ENCODE results near the gene EXOSC2. TPM values are rescaled to one million over a fixed set of nuclear protein-coding genes. Genes with fewer than 3 reads are reported as not detected.

EXOSC2 gene
- polyA plus RNA-seq, 1 donor from 2014 or later = 36.3 TPM

GRCh38 chr9:130668659-130669058, 24.9 kb upstream of the EXOSC2 start:
- Histone ChIP-seq H4K20me1 (ENCODE audit: insufficient read depth) (no peaks in the 10 kb centered on the region), H3K27ac (ENCODE audit: low read length) (no peak overlapping the region), H3K4me3 (ENCODE audit: low read length) (no peak overlapping the region), H3K4me2 (ENCODE audit: low read length) (no peak overlapping the region), H3K36me3 (ENCODE audit: insufficient read depth, low read length) (no peaks in the 10 kb centered on the region), H3F3A (ENCODE audit: insufficient read depth, low read length, poor library complexity, severe bottlenecking) (no peaks in the 10 kb centered on the region), H3K27me3 (ENCODE audit: insufficient read depth, low read depth, low read length) (peaks cover 47% of the 10 kb centered on the region), H2AFZ (ENCODE audit: low read depth, low read length) (no peak overlapping the region), H3K9me3 (ENCODE audit: low read length) (no peaks in the 10 kb centered on the region), H3K9ac (ENCODE audit: low read length) (no peak overlapping the region), H3K9me2 (ENCODE audit: insufficient read depth, low read length) (no peaks in the 10 kb centered on the region), H3K79me2 (replicated peaks; ENCODE audit: insufficient read depth, low read length) (no peaks in the 10 kb centered on the region)
- TF ChIP-seq SMC3 (conservative IDR thresholded peaks at IDR 0.05; ENCODE audit: poor library complexity) = no peak
- no peak for TF ChIP-seq CTCF (IDR thresholded peaks at IDR 0.05; ENCODE audit: poor library complexity, severe bottlenecking)
- TF ChIP-seq TAF1 (IDR thresholded peaks at IDR 0.05; ENCODE audit: low read depth) = no peak
- TF ChIP-seq EZH2 (IDR thresholded peaks at IDR 0.05; ENCODE audit: borderline replicate concordance, insufficient read depth, low read length, poor library complexity, severe bottlenecking) = no peak
- no peak for TF ChIP-seq EP300 (conservative IDR thresholded peaks at IDR 0.05; ENCODE audit: poor library complexity, severe bottlenecking)
- TF ChIP-seq REST (IDR thresholded peaks at IDR 0.05; ENCODE audit: borderline replicate concordance) = no peak
- no peak for TF ChIP-seq POLR2AphosphoS5 (IDR thresholded peaks at IDR 0.05)
- no peak for TF ChIP-seq MXI1 (conservative IDR thresholded peaks at IDR 0.05; ENCODE audit: poor library complexity, severe bottlenecking)
- TF ChIP-seq RAD21 (conservative IDR thresholded peaks at IDR 0.05) = no peak

- Histone ChIP-seq H3K9me3 (ENCODE audit: low read length) (no peaks in the 10 kb centered on the region), H3K27ac (ENCODE audit: low read length) (no peak overlapping the region), H3K4me2 (ENCODE audit: low read length) (no peak overlapping the region), H2AFZ (ENCODE audit: low read depth, low read length) (no peak overlapping the region), H3F3A (ENCODE audit: insufficient read depth, low read length, poor library complexity, severe bottlenecking) (no peaks in the 10 kb centered on the region), H3K9me2 (ENCODE audit: insufficient read depth, low read length) (no peaks in the 10 kb centered on the region), H3K4me3 (ENCODE audit: low read length) (no peak overlapping the region), H4K20me1 (ENCODE audit: insufficient read depth) (no peaks in the 10 kb centered on the region), H3K9ac (ENCODE audit: low read length) (no peak overlapping the region), H3K27me3 (ENCODE audit: insufficient read depth, low read depth, low read length) (peaks cover 33% of the 10 kb centered on the region), H3K36me3 (ENCODE audit: insufficient read depth, low read length) (no peaks in the 10 kb centered on the region), H3K79me2 (replicated peaks; ENCODE audit: insufficient read depth, low read length) (no peaks in the 10 kb centered on the region)
- no peak for TF ChIP-seq MXI1 (conservative IDR thresholded peaks at IDR 0.05; ENCODE audit: poor library complexity, severe bottlenecking)
These were observed 23.6 kb upstream of the EXOSC2 start for GRCh38 chr9:130669965-130670364.

GRCh38 chr9:130670644-130671043, 22.9 kb upstream of the EXOSC2 start:
- H3K9ac ChIP-seq (ENCODE audit: low read length) = no peak overlapping the region
- H3K36me3 ChIP-seq (ENCODE audit: insufficient read depth, low read length) = no peaks in the 10 kb centered on the region
- H3K27me3 ChIP-seq (ENCODE audit: insufficient read depth, low read depth, low read length) = peaks cover 27% of the 10 kb centered on the region
- no peaks in the 10 kb centered on the region for H3K79me2 ChIP-seq (replicated peaks; ENCODE audit: insufficient read depth, low read length)
- no peaks in the 10 kb centered on the region for H4K20me1 ChIP-seq (ENCODE audit: insufficient read depth)
- H3K4me2 ChIP-seq (ENCODE audit: low read length) = no peak overlapping the region
- no peak overlapping the region for H3K4me3 ChIP-seq (ENCODE audit: low read length)
- H3K9me3 ChIP-seq (ENCODE audit: low read length) = no peaks in the 10 kb centered on the region
- no peak overlapping the region for H3K27ac ChIP-seq (ENCODE audit: low read length)
- H2AFZ ChIP-seq (ENCODE audit: low read depth, low read length) = no peak overlapping the region
- TF ChIP-seq SMC3 (conservative IDR thresholded peaks at IDR 0.05; ENCODE audit: poor library complexity) (no peak), CTCF (IDR thresholded peaks at IDR 0.05; ENCODE audit: poor library complexity, severe bottlenecking) (no peak), EP300 (conservative IDR thresholded peaks at IDR 0.05; ENCODE audit: poor library complexity, severe bottlenecking) (no peak), EZH2 (IDR thresholded peaks at IDR 0.05; ENCODE audit: borderline replicate concordance, insufficient read depth, low read length, poor library complexity, severe bottlenecking) (no peak), MXI1 (conservative IDR thresholded peaks at IDR 0.05; ENCODE audit: poor library complexity, severe bottlenecking) (no peak)
- no peaks in the 10 kb centered on the region for H3F3A ChIP-seq (ENCODE audit: insufficient read depth, low read length, poor library complexity, severe bottlenecking)
- H3K9me2 ChIP-seq (ENCODE audit: insufficient read depth, low read length) = no peaks in the 10 kb centered on the region
